Endodermal cell (in vitro differentiated cells): ENCODE results near the gene PTPA. TPM values are rescaled to one million over a fixed set of nuclear protein-coding genes. Genes with fewer than 3 reads are reported as not detected.

Experiments used
- DNase-seq: peaks from one replicate; pipeline ENCODE4 v3.0.0-alpha.2; 2017
- H3K27ac ChIP-seq: 2 replicates; pipeline ENCODE4 v1.5.1; 2013; ENCODE audit warnings: mild to moderate bottlenecking, low read depth, low read length, moderate library complexity
- H3K27me3 ChIP-seq: 2 replicates; pipeline ENCODE4 v1.6.1; 2013; ENCODE audit warnings: mild to moderate bottlenecking, low read length, moderate library complexity; ENCODE audit not compliant: insufficient read depth, control insufficient read depth, poor library complexity, severe bottlenecking
- H3K36me3 ChIP-seq: 2 replicates; pipeline ENCODE4 v1.7.0; 2013; ENCODE audit warnings: mild to moderate bottlenecking, low read length, moderate library complexity; ENCODE audit not compliant: control insufficient read depth, insufficient read depth
- H3K4me1 ChIP-seq: one replicate; pipeline ENCODE4 v1.7.0; 2013; ENCODE audit warnings: low read length; ENCODE audit not compliant: control insufficient read depth, insufficient read depth
- H3K4me3 ChIP-seq: 2 replicates; pipeline ENCODE4 v1.5.1; 2013; ENCODE audit warnings: mild to moderate bottlenecking, low read length, moderate library complexity
- H3K9ac ChIP-seq: 2 replicates; pipeline ENCODE4 v1.6.1; 2013; ENCODE audit warnings: mild to moderate bottlenecking, low read length, moderate library complexity; ENCODE audit not compliant: poor library complexity, severe bottlenecking; ENCODE audit errors: extremely low read depth
- H3K9me3 ChIP-seq: 2 replicates; pipeline ENCODE4 v1.6.1; 2013; ENCODE audit warnings: mild to moderate bottlenecking, low read length, moderate library complexity; ENCODE audit not compliant: control insufficient read depth
- H3K27ac Mint-ChIP-seq: 2 replicates; pipeline ENCODE4 v1.8.0; 2020; ENCODE audit warnings: mixed read lengths
- H3K27me3 Mint-ChIP-seq: 2 replicates; pipeline ENCODE4 v1.8.0; 2021; ENCODE audit warnings: mild to moderate bottlenecking, mixed read lengths; ENCODE audit not compliant: insufficient read depth
- H3K36me3 Mint-ChIP-seq: 2 replicates; pipeline ENCODE4 v1.8.0; 2020; ENCODE audit warnings: low read depth, mixed read lengths
- H3K4me1 Mint-ChIP-seq: 2 replicates; pipeline ENCODE4 v1.8.0; 2020; ENCODE audit warnings: mixed read lengths
- H3K4me3 Mint-ChIP-seq: 2 replicates; pipeline ENCODE4 v1.8.0; 2020; ENCODE audit warnings: mild to moderate bottlenecking, moderate library complexity, mixed read lengths
- H3K9me3 Mint-ChIP-seq: 2 replicates; pipeline ENCODE4 v1.8.0; 2020; ENCODE audit warnings: mild to moderate bottlenecking, mixed read lengths
- WGBS, 2 experiments: methylation state at CpG; one replicate each; pipeline versions ENCODE4 v1.1.5 to v1.1.7; 2013; ENCODE audit warnings: missing lambda C conversion rate in 2 of 2, mixed read lengths in 1 of 2; ENCODE audit not compliant: insufficient coverage in 1 of 2, insufficient read length in 1 of 2; 5-methylcytosine and 5-hydroxymethylcytosine counted together
- total RNA-seq, 2 donors: library from RNA; stranded (reverse); fragmentation: NEBNext Ultra II Directional in 1 of 2; extraction: Animal tissue kit (Norgen Biotek cat#: 25700) in 1 of 2; gene quantifications; 2 replicates in 1 of 2; 3 replicates in 1 of 2; pipeline ENCODE4 v1.2.1, GENCODE V29; 2021
- TF ChIP-seq, protein P1 (sequence below): fragments of 200-600 bp; sonication (generic); conservative IDR thresholded peaks from 2 replicates; pipeline ENCODE4 v1.5.0; 2021; ENCODE audit warnings: antibody characterized with exemption, mild to moderate bottlenecking

The PTPA gene
- total RNA-seq, 2 donors from 2014 or later, result 134 to 139 TPM

DNA sequence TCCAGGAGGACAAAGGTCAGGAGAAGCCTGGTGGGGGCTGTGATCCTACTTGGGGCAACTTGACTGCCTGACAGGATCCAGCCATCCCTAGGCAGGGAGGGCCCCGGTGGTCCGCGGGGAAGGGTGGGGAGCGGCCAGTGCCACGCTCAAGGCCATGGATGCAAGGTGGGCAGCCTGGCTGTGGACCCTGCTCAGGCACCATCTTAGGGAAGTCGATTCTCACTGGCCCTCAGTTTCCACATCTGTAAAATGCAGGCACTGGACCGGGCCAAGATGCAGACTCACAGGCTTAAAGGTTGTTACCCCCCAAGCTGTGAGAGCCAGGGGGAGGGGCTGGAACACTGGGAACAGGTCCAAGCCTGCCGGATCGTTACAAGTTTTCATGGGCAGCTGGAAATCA is 39.0 kb upstream of the PTPA start:
- Histone ChIP-seq H3K4me1 (no peaks in the 10 kb centered on the region), H3K4me3 (no peak overlapping the region), H3K36me3 (peaks cover 7% of the 10 kb centered on the region), H3K9me3 (no peaks in the 10 kb centered on the region), H3K27ac (peak overlapping the region; percentile 4), H3K27me3 (no peaks in the 10 kb centered on the region), H3K9ac (no peak overlapping the region)
- Mint-ChIP-seq H3K9me3 (no peaks in the 10 kb centered on the region), H3K36me3 (peaks cover 9% of the 10 kb centered on the region), H3K27ac (no peak overlapping the region), H3K4me3 (no peak overlapping the region), H3K4me1 (peaks cover 10% of the 10 kb centered on the region), H3K27me3 (no peaks in the 10 kb centered on the region)
- WGBS, 2 experiments, result 87 to 88% methylated on average over 6 to 9 of the region's 9 CpGs
- DNase-seq, result no peak
- TF ChIP-seq, protein P1, sequence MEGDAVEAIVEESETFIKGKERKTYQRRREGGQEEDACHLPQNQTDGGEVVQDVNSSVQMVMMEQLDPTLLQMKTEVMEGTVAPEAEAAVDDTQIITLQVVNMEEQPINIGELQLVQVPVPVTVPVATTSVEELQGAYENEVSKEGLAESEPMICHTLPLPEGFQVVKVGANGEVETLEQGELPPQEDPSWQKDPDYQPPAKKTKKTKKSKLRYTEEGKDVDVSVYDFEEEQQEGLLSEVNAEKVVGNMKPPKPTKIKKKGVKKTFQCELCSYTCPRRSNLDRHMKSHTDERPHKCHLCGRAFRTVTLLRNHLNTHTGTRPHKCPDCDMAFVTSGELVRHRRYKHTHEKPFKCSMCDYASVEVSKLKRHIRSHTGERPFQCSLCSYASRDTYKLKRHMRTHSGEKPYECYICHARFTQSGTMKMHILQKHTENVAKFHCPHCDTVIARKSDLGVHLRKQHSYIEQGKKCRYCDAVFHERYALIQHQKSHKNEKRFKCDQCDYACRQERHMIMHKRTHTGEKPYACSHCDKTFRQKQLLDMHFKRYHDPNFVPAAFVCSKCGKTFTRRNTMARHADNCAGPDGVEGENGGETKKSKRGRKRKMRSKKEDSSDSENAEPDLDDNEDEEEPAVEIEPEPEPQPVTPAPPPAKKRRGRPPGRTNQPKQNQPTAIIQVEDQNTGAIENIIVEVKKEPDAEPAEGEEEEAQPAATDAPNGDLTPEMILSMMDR, result no peak

- H3K27ac Mint-ChIP-seq, result peak overlapping the region; percentile 45
Observed at GRCh38 chr9:129073404-129073803, 37.8 kb upstream of the PTPA start.

GRCh38 chr9:129074106-129074505 is 37.1 kb upstream of the PTPA start:
- H3K27ac Mint-ChIP-seq, result no peak overlapping the region
- no peaks in the 10 kb centered on the region for H3K36me3 Mint-ChIP-seq
- H3K4me3 ChIP-seq, result no peak overlapping the region
- no peak overlapping the region for H3K4me3 Mint-ChIP-seq
- peaks cover 11% of the 10 kb centered on the region for H3K4me1 Mint-ChIP-seq
- TF ChIP-seq, protein P1, result no peak
- WGBS, 2 experiments, result 97% methylated on average over 3 of the region's 3 CpGs; no CpG with 5 or more reads in 1 of the 2 experiments
- no peaks in the 10 kb centered on the region for H3K27me3 Mint-ChIP-seq
- H3K27me3 ChIP-seq, result no peaks in the 10 kb centered on the region
- peaks cover 3% of the 10 kb centered on the region for H3K36me3 ChIP-seq
- no peaks in the 10 kb centered on the region for H3K4me1 ChIP-seq
- no peak for DNase-seq
- no peak overlapping the region for H3K9ac ChIP-seq
- H3K9me3 Mint-ChIP-seq, result no peaks in the 10 kb centered on the region
- no peak overlapping the region for H3K27ac ChIP-seq
- no peaks in the 10 kb centered on the region for H3K9me3 ChIP-seq

More at GRCh38 chr9:129073404-129073803, 37.8 kb upstream of the PTPA start:
- Histone ChIP-seq H3K27me3 (no peaks in the 10 kb centered on the region), H3K9me3 (no peaks in the 10 kb centered on the region), H3K4me3 (no peak overlapping the region), H3K36me3 (peaks cover 3% of the 10 kb centered on the region), H3K9ac (no peak overlapping the region), H3K27ac (no peak overlapping the region), H3K4me1 (no peaks in the 10 kb centered on the region)
- H3K9me3 Mint-ChIP-seq, result no peaks in the 10 kb centered on the region
- 87 to 100% methylated on average over 5 to 8 of the region's 8 CpGs for WGBS, 2 experiments
- DNase-seq, result no peak
- H3K27me3 Mint-ChIP-seq, result no peaks in the 10 kb centered on the region
- H3K4me3 Mint-ChIP-seq, result no peak overlapping the region
- TF ChIP-seq, protein P1, result no peak
- H3K36me3 Mint-ChIP-seq, result peaks cover 5% of the 10 kb centered on the region
- H3K4me1 Mint-ChIP-seq, result peaks cover 10% of the 10 kb centered on the region
